CD4-positive, CD25-positive, alpha-beta regulatory T cell (primary cell): Measurements from ENCODE around the gene C5orf15. TPM values are rescaled to one million over a fixed set of nuclear protein-coding genes. Genes with fewer than 3 reads are reported as not detected.
A peak's percentile ranks its signal among the peaks of the same experiment; 100 is the strongest.

Experiments
- ATAC-seq, 2 donors: fragments of 150-1000 bp; cut with Tn5 transposase; one replicate each; pipeline ENCODE4 v1.10.0; 2021; ENCODE audit warnings: low read depth in 2 of 2, moderate number of reproducible peaks in 2 of 2, moderate library complexity in 1 of 2
- DNase-seq, 3 donors: peaks; one replicate each; pipeline versions ENCODE4 v3.0.0 to v3.0.0-alpha.2; 2012 to 2022; ENCODE audit warnings: mixed read lengths in 1 of 3
- H3K27ac ChIP-seq: one replicate; pipeline ENCODE4 v1.7.0; 2013; ENCODE audit warnings: mild to moderate bottlenecking, low read length; ENCODE audit not compliant: insufficient read depth, poor library complexity, severe bottlenecking
- H3K27me3 ChIP-seq: one replicate; pipeline ENCODE4 v1.7.0; 2013; ENCODE audit warnings: low read length; ENCODE audit not compliant: control insufficient read depth, insufficient read depth
- H3K36me3 ChIP-seq: one replicate; pipeline ENCODE4 v1.7.0; 2013; ENCODE audit warnings: mild to moderate bottlenecking, low read length, moderate library complexity; ENCODE audit not compliant: control insufficient read depth, insufficient read depth
- H3K4me1 ChIP-seq: 2 replicates; pipeline ENCODE4 v1.7.0; 2013; ENCODE audit warnings: mild to moderate bottlenecking, low read length; ENCODE audit not compliant: insufficient read depth, control insufficient read depth, poor library complexity, severe bottlenecking
- H3K4me3 ChIP-seq: one replicate; pipeline ENCODE4 v1.7.0; 2013; ENCODE audit warnings: low read depth, mild to moderate bottlenecking, low read length, moderate library complexity
- H3K9me3 ChIP-seq, 2 experiments: 1 replicate in 1 of 2; 2 replicates in 1 of 2; pipeline ENCODE4 v1.7.0; 2013; ENCODE audit warnings: low read length in 2 of 2, mild to moderate bottlenecking in 1 of 2, moderate library complexity in 1 of 2; ENCODE audit not compliant: control insufficient read depth in 2 of 2
- H3K27ac Mint-ChIP-seq, 3 donors: one replicate each; pipeline ENCODE4 v1.8.0; 2020 to 2022; ENCODE audit warnings: mild to moderate bottlenecking in 3 of 3, mixed read lengths in 3 of 3, moderate library complexity in 2 of 3
- H3K27me3 Mint-ChIP-seq: one replicate; pipeline ENCODE4 v1.8.0; 2022; ENCODE audit warnings: mild to moderate bottlenecking, mixed read lengths
- H3K36me3 Mint-ChIP-seq: one replicate; pipeline ENCODE4 v1.8.0; 2020; ENCODE audit warnings: mixed read lengths
- H3K4me1 Mint-ChIP-seq, 4 donors: one replicate each; pipeline ENCODE4 v1.8.0; 2020 to 2022; ENCODE audit warnings: mixed read lengths in 4 of 4, mild to moderate bottlenecking in 1 of 4
- H3K4me3 Mint-ChIP-seq, 4 donors: one replicate each; pipeline ENCODE4 v1.8.0; 2020 to 2022; ENCODE audit warnings: mild to moderate bottlenecking in 4 of 4, mixed read lengths in 4 of 4, moderate library complexity in 3 of 4
- H3K9me3 Mint-ChIP-seq, 7 donors: one replicate each; pipeline ENCODE4 v1.8.0; 2020 to 2022; ENCODE audit warnings: mixed read lengths in 7 of 7, mild to moderate bottlenecking in 3 of 7, moderate library complexity in 2 of 7
- polyA plus RNA-seq, 4 donors: library from polyadenylated mRNA; unstranded; fragments of 300-500 nt; fragmentation: Illumina TruSeq; gene quantifications; one replicate each; pipeline ENCODE4 v1.2.3, GENCODE V29; 2021
- total RNA-seq: library from RNA; stranded (reverse); gene quantifications from one replicate; pipeline ENCODE4 v1.2.3, GENCODE V29; 2022

The C5orf15 gene
- total and polyA plus RNA-seq, 5 donors from 2014 or later, result 12.9 to 34.8 (median 25.4) TPM

DNA sequence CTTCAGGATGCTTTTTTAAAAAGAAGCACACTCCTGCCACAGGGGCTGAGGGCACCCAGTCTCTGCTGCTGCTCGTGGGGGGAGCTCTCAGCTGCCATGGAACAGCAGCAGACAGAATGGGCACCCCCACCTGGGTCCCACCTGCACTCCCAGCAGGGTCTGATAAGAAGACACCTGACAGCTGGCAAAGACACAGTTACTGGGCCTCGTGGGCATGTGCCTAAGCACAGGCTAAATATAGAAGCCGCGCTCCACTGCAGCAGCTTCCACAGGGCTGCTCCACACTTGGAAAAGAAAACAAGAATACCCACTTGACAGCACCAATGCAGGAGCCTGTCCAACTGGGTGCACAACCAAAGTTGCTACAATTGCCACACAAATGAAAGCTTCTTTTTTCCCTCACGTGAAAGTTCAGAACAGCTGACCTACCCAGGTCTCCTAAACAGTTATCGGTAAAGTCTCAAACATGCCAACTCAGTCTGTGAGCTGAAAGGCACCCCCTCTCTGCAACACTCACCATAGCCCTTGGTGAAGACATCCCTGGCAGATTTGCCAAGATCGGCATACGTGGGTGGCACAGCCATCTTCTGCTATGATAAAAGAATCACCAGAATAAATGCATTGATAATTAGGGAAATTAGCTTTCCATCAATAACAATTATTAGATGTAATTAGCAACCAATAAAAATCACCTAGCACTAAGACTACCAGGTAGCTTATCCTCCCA, 24.2 kb upstream of the C5orf15 start:
- H3K4me1 Mint-ChIP-seq, result peaks cover 15 to 49% (median 34%) of the 10 kb centered on the region in 4 donors
- Histone ChIP-seq H3K27me3 (no peaks in the 10 kb centered on the region), H3K36me3 (peaks cover 28% of the 10 kb centered on the region), H3K4me1 (peaks cover 9% of the 10 kb centered on the region), H3K4me3 (no peak overlapping the region), H3K9me3 (no peaks in the 10 kb centered on the region), H3K27ac (no peak overlapping the region)
- no peak overlapping the region for H3K4me3 Mint-ChIP-seq
- peak overlapping the region in 2 of 3 donors; percentile 31 to 49 for H3K27ac Mint-ChIP-seq
- ATAC-seq (no peak), DNase-seq (no peak)
- H3K9me3 Mint-ChIP-seq, result no peaks in the 10 kb centered on the region
- no peaks in the 10 kb centered on the region for H3K27me3 Mint-ChIP-seq
- peaks cover 25% of the 10 kb centered on the region for H3K36me3 Mint-ChIP-seq

DNA sequence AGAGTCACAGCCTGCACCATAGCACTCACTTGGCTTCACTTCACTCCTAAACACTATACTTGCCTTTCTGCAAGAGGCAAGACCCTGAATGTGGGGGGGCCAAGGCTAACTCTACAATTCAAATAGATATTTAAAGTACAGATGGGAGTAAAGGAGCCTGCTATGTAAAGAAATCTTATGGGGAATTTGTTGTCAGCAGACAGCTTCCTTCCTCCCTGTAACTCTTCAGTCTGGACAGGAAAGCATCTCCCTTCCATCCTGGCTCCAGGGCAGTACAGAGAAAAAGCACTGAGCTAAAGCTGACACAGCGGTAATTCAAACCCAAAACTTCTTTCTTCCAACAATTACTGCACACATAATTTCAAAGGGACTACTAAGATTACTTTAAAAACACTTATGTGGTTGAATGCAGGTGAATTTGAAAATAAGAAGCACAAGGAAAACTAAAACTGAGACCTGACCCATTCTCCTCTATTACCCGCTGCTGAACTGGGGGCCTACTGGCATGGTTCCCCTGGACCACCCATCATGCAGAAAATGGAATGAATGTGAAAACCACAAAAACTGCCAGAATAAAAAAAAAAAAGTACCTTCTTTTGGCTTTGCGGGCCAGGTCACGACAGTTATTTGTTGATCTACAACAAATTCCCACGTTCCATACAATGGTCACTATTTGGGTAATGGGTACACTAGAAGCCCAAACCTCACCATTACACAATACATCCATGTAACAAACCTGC, 22.9 kb upstream of the C5orf15 start:
- H3K27me3 ChIP-seq, result no peaks in the 10 kb centered on the region
- H3K36me3 ChIP-seq, result peaks cover 34% of the 10 kb centered on the region
- no peaks in the 10 kb centered on the region for H3K27me3 Mint-ChIP-seq
- H3K27ac ChIP-seq, result no peak overlapping the region
- no peaks in the 10 kb centered on the region for H3K9me3 ChIP-seq
- H3K4me3 Mint-ChIP-seq, result no peak overlapping the region
- peaks cover 15 to 40% (median 29%) of the 10 kb centered on the region in 4 donors for H3K4me1 Mint-ChIP-seq
- ATAC-seq (no peak), DNase-seq (no peak)
- H3K9me3 Mint-ChIP-seq, result no peaks in the 10 kb centered on the region
- H3K27ac Mint-ChIP-seq, result peak overlapping the region in 1 of 3 donors; percentile 43
- peaks cover 26% of the 10 kb centered on the region for H3K36me3 Mint-ChIP-seq
- H3K4me1 ChIP-seq, result peaks cover 7% of the 10 kb centered on the region
- no peak overlapping the region for H3K4me3 ChIP-seq

DNA sequence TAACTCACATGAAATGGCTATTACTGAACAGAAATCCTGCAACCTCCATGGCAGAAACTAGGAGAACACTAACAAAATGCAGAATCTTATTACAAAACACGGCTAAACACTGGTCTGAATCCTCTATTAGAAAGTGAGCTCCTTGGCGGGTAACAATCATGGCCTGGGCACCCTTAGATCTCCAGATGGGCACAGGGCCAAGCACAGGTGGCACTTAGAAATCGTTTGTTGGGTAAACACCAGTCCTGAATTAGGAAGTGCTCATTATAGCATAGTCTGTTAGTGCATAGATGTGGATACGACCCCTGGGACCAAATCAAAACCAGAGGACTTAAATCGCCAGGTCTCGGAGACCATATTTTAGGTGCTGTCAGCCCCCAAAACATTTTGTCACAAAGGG, 22.0 kb upstream of the C5orf15 start:
- peaks cover 42% of the 10 kb centered on the region for H3K36me3 ChIP-seq
- no peaks in the 10 kb centered on the region for H3K9me3 Mint-ChIP-seq
- no peaks in the 10 kb centered on the region for H3K27me3 ChIP-seq
- no peaks in the 10 kb centered on the region for H3K27me3 Mint-ChIP-seq
- DNase-seq (no peak), ATAC-seq (no peak)
- H3K27ac Mint-ChIP-seq, result peak overlapping the region in 1 of 3 donors; percentile 25
- no peak overlapping the region for H3K4me3 Mint-ChIP-seq
- H3K4me1 Mint-ChIP-seq, result peaks cover 15 to 31% (median 27%) of the 10 kb centered on the region in 4 donors
- no peaks in the 10 kb centered on the region for H3K9me3 ChIP-seq
- H3K36me3 Mint-ChIP-seq, result peaks cover 31% of the 10 kb centered on the region
- H3K4me1 ChIP-seq, result no peaks in the 10 kb centered on the region
- H3K27ac ChIP-seq, result no peak overlapping the region
- H3K4me3 ChIP-seq, result no peak overlapping the region

DNA sequence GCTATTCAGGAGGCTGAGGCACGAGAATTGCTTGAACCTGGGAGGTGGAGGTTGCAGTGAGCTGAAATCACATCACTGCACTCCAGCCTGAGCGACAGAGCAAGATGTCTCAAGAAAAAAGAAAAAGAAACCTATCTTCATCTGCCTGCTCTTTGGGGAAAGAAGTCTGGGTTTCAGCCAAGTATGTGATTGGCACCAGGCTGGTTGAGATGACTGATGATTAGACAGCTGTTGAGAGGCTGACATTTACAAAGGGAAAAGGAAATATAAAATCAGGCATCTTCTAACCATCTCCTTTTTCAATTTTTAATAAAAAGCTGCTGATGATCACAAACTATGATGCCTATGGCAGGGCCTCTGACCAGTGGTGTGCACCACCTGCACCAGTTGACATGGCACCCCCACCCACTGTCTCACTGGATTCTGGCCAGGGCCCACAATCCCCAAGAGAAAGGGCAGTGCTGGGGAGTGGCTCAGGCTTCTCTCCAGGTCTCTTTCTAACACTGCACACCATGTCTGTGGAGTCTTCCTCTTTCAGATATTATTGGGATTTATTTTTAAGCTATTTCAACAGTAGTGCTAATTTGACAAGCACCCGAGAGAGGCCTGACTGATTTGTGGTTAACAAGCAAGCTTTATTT, 17.2 kb upstream of the C5orf15 start:
- ATAC-seq, result no peak
- Histone ChIP-seq H3K4me1 (no peaks in the 10 kb centered on the region), H3K27me3 (no peaks in the 10 kb centered on the region), H3K27ac (no peak overlapping the region), H3K9me3 (no peaks in the 10 kb centered on the region), H3K36me3 (peaks cover 49% of the 10 kb centered on the region), H3K4me3 (no peak overlapping the region)
- H3K4me1 Mint-ChIP-seq, result peaks cover 0 to 6% (median 3%) of the 10 kb centered on the region in 4 donors
- no peaks in the 10 kb centered on the region for H3K9me3 Mint-ChIP-seq
- H3K36me3 Mint-ChIP-seq, result peaks cover 29% of the 10 kb centered on the region
- DNase-seq, result no peak
- H3K27me3 Mint-ChIP-seq, result no peaks in the 10 kb centered on the region
- H3K4me3 Mint-ChIP-seq, result no peak overlapping the region
- peak overlapping the region in 1 of 3 donors; percentile 29 for H3K27ac Mint-ChIP-seq

DNA sequence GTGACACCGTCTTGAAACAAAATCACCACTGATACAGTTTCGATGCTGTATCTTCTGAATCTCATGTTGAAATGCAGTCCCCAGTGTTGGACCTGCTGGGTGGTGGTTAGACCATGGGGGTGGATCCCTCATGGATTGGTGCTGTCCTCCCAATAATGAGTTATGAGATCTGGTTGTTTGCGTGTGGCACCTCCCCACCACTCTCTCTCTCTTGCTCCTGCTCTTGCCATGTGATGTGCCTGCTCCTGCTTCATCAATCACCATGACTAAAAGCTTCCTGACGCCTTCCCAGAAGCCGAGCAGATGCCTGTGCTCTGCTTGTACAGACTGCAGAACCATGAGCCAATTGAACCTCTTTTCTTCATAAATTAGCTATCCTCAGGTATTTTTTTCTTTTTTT, 15.2 kb upstream of the C5orf15 start:
- no peak for DNase-seq
- Histone ChIP-seq H3K4me3 (no peak overlapping the region), H3K36me3 (peaks cover 40% of the 10 kb centered on the region), H3K27ac (no peak overlapping the region), H3K9me3 (no peaks in the 10 kb centered on the region), H3K27me3 (no peaks in the 10 kb centered on the region), H3K4me1 (no peaks in the 10 kb centered on the region)
- Mint-ChIP-seq H3K27ac (peak overlapping the region in 1 of 3 donors; percentile 91), H3K4me1 (peaks cover 0 to 7% (median 3%) of the 10 kb centered on the region in 4 donors), H3K36me3 (peaks cover 21% of the 10 kb centered on the region), H3K4me3 (no peak overlapping the region), H3K9me3 (no peaks in the 10 kb centered on the region), H3K27me3 (no peaks in the 10 kb centered on the region)
- no peak for ATAC-seq

DNA sequence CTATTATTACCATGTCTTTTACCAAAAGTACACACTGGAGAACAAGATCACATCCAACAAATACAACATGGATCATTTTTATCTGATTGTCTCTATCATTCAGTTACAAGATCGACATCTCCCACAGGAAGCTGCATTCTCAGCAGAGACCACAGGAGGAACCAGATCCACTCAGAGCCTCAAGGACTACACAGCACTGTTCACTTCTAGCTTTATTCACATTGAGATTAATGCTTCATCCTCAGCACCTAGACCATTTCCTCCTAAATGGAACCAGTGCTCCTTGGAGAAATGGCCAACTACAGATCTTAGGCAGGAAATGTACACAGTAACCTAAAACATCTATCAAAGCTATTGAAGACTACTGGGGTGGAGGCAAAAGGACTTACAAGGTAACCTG, 13.3 kb upstream of the C5orf15 start:
- peaks cover 37% of the 10 kb centered on the region for H3K36me3 ChIP-seq
- Mint-ChIP-seq H3K4me1 (peaks cover 0 to 7% (median 3%) of the 10 kb centered on the region in 4 donors), H3K36me3 (peaks cover 16% of the 10 kb centered on the region), H3K9me3 (no peaks in the 10 kb centered on the region), H3K27me3 (no peaks in the 10 kb centered on the region), H3K27ac (peak overlapping the region in 1 of 3 donors; percentile 67), H3K4me3 (no peak overlapping the region)
- no peaks in the 10 kb centered on the region for H3K27me3 ChIP-seq
- no peaks in the 10 kb centered on the region for H3K9me3 ChIP-seq
- ATAC-seq (no peak), DNase-seq (no peak)
- no peak overlapping the region for H3K27ac ChIP-seq
- H3K4me1 ChIP-seq, result no peaks in the 10 kb centered on the region
- no peak overlapping the region for H3K4me3 ChIP-seq

DNA sequence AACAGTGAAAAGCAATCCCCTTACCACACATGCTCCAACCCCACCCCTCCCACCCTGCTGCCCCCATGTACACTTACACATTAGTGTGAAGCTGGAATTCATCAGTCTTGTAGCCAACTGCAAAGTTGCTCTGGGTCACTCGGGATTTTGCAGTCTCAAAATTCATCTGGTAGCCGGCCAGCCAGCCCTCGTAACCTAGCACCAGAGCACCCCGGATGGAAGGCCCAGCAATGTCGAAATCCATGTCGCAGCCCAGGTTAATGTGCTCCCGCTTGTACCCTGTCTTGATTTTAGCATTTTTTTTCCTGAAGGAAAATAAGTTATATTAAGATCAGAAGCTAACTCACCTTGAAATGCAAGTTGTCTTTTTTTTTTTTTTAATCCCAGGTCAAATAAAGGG, 12.2 kb upstream of the C5orf15 start:
- H3K9me3 Mint-ChIP-seq, result no peaks in the 10 kb centered on the region

More for the DNA sequence above, 12.2 kb upstream of the C5orf15 start:
- peak overlapping the region in 1 of 3 donors; percentile 25 for H3K27ac Mint-ChIP-seq
- Histone ChIP-seq H3K9me3 (no peaks in the 10 kb centered on the region), H3K4me1 (no peaks in the 10 kb centered on the region), H3K27ac (no peak overlapping the region), H3K27me3 (no peaks in the 10 kb centered on the region), H3K36me3 (peaks cover 29% of the 10 kb centered on the region), H3K4me3 (no peak overlapping the region)
- peaks cover 16% of the 10 kb centered on the region for H3K36me3 Mint-ChIP-seq
- ATAC-seq (no peak), DNase-seq (no peak)
- H3K4me1 Mint-ChIP-seq, result peaks cover 0 to 7% (median 3%) of the 10 kb centered on the region in 4 donors
- H3K27me3 Mint-ChIP-seq, result no peaks in the 10 kb centered on the region
- H3K4me3 Mint-ChIP-seq, result no peak overlapping the region
